NCI-H524 (cell line): ENCODE results near the gene CLPTM1L.

Experiments
- DNase-seq, 2 experiments: peaks; one replicate each; lab custom pipeline; 2025; lab: John Stamatoyannopoulos, UW

CLPTM1L gene, protein sequence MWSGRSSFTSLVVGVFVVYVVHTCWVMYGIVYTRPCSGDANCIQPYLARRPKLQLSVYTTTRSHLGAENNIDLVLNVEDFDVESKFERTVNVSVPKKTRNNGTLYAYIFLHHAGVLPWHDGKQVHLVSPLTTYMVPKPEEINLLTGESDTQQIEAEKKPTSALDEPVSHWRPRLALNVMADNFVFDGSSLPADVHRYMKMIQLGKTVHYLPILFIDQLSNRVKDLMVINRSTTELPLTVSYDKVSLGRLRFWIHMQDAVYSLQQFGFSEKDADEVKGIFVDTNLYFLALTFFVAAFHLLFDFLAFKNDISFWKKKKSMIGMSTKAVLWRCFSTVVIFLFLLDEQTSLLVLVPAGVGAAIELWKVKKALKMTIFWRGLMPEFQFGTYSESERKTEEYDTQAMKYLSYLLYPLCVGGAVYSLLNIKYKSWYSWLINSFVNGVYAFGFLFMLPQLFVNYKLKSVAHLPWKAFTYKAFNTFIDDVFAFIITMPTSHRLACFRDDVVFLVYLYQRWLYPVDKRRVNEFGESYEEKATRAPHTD

DNA sequence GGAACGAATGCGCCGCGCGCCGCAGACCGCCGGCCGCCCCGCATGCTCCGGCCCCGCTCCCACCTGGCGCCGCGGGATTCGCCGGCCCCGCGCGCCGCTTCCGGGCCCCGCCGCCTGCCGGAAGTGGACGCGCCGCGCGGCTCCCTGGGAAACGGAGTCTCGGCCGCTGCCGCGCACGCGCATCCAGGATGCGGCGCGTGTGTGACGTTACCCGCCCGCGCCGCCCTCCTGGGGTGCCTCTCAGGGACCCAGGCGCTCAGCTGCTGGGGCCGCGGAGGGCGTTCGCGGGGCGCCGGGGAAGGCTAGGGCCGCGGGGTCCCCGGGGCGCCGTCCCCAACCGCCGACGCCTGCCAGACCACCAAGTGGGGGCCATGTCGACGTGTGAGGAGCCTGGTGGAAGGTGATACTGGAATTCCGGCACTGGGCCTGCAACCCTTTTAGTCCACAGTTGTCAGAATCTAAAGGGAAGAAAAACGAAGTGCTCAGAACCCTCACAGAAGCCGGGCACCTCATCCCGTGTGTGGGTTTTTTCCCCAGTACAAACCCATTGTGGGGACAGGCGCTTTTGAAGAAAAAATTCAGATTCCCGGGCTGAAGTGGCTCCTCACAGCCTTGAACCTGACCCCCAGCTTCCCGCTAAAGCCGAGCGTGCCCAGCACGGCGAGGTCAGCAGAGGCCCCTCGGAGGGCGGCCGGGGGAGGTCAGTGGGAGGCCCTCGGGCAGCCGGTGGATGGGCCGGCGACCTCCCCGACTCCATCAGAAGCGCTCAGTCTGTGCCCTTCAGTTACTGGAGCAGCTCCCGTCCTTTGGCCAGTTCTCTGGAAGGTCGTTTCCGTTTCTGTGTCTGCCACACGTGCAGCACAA is at the start of gene CLPTM1L:
CLPTM1L (minus strand) TSS at position 125 of the 864 bp plus-strand sequence. CDS start 258 bp downstream, outside the sequence.
- DNase-seq: peak; percentile 76 to 91

DNA sequence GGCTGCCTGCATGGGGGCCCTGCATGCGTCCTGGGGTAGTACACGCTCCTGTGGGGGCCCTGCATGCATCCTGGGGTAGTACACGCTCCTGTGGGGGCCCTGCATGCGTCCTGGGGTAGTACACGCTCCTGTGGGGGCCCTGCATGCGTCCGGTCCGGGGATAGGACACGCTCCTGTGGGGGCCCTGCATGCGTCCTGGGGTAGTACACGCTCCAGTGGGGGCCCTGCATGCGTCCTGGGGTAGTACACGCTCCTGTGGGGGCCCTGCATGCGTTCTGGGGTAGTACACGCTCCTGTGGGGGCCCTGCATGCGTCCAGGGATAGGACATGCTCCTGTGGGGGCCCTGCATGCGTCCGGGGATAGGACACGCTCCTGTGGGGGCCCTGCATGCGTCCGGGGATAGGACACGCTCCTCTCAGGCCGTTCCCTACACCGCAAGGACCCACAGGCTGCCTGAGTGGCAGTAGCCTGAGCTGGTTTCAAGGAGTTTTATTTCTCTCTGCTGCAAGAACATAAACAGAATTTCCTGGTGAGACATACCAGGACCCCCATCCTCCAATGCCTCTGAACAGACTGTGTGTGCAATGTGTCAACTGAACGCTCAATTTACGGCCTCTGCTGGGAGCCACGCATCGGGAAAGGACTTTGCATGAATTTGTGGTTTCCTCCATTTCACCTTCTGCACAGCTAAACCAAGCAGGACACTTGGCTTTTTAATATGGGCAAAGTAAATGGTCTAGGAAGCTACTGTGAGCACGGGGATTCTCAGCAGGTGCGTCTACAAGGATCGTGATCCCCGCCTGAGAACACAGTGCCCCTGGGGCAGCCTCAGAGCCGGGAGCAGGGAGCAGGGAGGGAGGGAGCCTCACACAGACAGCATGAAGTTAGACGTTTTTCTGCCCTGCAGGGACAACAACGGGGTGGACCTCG is 48.9 kb upstream of the CLPTM1L start:
- DNase-seq: no peak

DNA sequence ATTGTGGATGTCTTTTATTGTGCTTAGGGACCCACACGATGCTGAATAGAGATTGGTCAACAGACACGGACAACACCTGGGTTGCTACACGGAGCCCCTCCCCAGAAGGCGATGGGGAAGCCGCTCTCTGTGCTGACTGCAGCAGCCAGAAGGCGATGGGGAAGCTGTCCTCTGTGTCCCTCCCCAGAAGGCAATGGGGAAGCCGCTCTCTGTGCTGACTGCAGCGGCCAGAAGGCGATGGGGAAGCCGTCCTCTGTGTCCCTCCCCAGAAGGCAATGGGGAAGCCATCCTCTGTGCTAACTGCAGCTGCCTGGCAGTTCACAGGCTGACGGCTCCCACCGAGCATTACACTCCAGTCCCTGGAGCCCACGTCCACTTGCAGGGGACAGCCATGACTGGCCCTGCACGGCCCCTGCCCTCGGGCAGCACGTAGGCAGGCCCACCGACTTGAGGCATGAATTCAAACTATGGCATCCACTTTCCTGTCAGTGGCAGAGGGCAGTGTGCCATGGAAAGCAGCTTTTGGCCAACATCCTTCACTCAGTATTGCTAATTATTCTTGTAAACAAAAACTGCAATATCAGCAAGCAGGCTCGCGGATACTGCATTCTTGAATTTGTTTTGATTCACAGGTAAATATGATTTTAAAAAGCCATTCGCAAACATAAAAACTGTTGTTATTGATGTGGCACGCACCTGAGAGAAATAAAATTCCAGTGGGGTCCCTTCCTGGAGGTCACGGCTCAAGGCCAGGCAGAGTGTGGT is 48.1 kb upstream of the CLPTM1L start:
- DNase-seq: no peak

DNA sequence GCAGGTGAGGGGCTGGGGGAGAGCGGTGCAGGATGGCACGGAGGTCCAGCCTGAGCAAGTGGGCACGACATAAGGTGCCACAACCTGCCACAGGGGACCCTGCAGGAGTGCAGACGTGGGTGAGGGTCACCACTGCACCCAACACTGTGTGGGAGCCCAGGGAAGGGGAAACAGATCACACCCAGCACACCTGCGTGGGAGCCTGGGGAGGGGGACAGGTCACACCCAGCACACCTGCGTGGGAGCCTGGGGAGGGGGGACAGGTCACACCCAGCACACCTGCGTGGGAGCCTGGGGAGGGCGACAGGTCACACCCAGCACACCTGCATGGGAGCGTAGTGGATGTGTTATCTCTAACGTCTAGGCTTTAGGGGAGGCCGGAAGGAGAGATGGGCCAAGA is 47.4 kb upstream of the CLPTM1L start:
- no peak for DNase-seq

DNA sequence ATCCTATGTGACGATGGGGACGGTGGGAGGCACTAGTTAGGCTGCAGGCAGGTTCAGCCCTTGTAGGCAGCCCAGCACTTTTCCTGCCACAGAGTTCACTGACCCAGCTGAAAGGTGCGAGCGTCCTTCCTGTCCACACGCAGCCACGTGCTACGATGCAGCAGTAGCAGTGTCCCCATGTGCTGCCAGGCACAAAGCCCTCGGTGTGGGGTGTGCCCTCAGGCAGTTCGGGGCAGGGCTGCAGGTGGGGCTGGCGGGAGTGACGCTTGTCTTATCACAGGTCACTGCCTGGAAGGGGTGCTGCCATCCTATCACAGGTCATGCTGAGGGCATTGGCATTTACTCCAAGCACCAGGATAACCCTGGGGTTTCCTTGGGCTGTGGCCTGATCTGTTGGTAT is 46.8 kb upstream of the CLPTM1L start:
- DNase-seq: no peak

DNA sequence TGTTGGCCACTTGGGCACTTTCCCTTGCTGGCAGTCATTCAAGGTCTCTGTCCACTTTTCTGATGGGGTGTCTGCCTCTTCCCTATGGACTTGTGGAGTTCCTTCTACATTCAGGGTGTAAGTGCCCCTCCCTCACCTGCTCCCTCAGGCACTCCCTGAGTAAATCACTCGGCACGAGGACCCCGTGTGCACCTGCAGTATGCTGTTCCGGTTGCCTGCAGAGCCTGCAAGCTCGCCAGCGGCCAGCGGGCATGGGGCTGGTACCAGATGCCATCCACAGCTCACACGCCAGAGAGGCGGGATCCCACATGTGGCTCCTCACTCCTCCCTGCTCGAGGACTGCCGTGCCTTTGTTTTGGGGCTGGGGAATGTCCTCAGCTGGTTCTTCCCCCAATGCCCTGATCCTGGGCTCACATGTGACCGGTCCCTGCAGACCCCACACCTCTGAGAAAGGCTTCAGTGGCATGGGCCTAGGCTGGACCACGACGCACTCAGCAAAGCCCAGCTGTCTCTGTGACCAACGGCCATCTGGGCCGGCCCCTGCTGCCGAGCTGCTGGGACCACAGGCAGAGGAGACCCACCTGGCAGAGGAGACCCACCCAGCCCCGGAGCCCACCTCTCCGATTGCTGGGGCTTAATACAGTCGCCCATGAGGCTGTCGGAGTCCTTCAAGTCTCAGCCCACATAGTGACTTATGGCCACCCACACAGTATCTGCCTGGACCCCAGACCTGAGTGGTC is 46.1 kb upstream of the CLPTM1L start:
- no peak for DNase-seq

DNA sequence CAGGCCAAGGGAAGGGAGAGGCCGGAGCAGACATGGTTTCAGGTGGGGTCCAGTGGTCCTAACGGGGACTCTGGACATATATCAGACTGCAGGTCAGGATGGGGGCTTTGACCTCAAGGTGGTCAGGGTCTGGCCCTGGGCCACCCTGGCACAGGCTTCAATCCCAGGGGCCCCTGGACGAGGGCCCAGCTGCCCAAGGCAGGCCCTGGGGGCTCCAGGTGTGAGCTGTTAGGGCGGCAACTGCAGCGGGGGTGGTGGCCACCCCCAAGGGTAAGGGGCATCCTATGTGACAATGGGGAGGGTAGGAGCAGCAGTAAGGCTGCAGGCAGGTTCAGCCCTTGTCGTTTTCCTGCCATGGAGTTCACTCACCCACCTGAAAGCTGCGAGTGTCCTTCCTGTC is 45.4 kb upstream of the CLPTM1L start:
- no peak for DNase-seq

DNA sequence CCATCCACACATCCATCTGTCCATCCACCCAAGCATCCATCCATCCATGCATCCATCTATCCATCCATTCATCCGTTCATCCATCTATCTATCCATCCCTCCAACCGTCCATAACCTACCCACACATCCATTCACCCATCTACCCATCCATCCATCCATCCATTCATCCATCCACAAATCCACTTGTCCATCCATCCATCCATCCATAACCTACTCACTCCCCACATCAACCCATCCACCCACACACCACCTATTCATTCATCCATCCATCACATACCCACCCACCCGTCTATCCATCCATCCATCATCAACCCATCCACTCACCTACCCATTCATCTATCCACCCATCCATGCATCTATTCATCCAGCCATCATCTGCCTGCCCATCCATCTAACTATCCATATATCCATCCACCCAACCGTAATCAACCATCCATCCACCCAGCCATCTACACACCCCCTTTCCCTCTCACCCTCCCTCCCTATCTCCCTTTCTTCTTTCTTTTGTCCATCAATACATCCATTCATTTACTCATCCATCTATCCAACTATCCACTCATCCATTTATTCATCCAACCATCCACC is 43.6 kb upstream of the CLPTM1L start:
- no peak for DNase-seq

DNA sequence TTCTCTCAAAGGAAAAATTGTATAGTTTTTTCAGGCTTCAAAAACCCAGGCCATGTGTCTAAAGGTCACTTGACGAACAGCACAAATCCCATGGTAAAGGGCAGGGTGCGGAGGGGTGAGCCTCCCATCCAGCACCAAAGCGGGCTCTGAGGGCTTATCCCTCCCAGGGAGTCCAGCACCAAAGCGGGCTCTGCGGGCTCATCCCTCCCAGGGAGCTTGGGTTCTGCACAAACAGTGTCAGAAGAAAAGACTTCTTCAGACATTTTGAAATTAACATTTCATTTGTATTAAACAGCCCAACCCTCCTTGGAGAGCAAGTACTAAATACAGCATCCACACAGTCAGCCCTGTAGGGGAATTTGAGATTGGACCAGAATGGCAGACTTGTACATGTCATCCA is 43.0 kb upstream of the CLPTM1L start:
- no peak for DNase-seq

DNA sequence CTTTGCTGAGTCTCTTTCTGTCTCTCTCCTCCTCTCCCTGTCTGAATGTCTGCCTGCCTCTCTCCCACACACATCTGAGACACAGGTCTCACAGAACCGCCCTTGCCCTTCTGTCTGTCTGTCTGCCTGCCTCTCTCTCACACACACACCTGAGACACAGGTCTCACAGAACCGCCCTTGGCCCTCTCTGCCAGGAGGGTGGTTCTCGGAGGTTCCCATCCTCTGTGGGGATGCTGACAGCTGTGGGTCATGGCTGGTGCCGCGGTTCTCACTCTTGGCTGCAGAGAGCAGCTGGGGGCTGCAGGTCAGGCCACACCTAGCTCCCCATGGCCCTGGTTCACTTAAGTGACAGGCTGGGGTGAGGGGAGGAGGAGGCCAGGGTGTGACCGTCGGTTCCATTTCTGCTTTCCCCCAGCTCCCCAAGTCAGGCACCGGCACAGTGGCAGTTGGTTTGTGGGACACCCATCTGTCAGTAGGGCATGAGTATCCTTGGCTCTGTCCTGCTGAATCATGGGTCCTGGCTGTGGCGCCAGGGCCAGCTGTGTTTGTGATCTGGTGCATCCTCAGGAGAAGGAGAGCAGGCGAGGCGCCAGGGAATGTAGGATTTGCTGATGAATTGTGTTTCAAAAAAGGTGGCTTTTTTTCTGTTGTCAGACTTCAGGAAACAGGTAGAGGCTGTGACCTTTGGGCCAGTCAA is 42.3 kb upstream of the CLPTM1L start:
- peak; percentile 83 to 84 for DNase-seq

DNA sequence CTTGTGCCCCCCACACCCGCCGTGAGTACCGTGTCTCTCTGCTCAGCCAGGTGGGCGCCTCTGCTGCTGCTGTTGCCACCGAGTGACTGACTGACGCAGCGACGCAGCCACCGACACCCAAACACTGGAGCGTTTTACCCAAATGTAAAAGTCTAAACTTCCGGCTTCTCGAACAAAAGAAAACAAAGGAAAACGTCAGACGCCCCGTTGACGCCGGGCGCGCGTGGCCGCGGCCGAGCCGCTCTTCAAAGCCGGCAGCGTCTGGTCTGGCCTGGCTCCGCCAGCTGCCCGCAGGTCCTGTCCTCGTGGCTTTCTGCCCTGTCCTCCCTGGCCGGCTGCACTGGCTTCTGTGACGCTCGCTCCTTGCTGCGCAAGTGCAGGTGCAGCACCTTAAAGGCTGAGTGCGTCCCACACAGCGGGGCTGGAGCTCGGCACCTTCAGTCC is 41.4 kb upstream of the CLPTM1L start:
- peak in 1 of 2 experiments; percentile 55 for DNase-seq

DNA sequence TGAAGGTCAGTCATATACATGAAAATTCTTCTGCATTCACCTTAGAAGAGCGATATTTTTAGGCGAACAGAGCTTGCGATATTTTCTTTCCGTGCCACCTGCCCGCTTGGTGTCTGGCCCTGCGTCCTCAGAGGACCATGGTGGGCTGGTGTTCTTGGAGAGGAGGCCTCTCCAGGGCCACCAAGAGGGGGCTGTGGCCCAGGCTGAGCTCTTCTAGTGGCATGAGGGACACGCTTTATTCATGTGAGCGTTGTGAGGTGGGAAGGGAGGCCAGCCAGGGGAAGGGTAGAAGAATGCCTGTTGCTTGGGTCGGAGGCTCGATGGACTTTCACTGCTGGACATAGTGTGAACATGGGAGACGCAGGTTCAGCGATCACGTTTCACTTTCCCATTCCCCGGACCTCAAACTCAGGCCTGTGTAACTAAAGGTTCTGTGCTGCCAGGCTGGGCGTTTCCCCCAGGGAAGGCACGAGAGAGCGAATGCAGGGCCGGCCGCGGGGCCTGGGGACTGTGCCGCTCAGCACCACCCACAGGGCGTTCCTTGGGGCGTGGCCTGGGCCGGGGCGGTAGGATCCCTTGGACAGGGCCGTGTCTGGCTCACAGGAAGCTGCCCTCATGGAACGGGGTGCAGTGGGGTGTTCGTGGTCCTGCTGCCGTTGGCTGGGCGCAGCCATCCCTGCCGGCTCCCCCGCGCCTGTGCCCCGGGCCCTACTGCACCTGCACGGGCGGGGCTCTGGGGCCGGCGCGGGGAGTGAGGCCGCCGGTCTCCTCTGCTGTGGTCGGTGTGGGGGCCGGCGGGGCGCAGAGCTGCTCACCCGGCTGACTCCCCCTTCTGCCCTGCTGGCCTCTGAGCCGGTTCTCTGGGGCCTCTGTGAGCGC is 40.7 kb upstream of the CLPTM1L start:
- peak; percentile 48 to 81 for DNase-seq

DNA sequence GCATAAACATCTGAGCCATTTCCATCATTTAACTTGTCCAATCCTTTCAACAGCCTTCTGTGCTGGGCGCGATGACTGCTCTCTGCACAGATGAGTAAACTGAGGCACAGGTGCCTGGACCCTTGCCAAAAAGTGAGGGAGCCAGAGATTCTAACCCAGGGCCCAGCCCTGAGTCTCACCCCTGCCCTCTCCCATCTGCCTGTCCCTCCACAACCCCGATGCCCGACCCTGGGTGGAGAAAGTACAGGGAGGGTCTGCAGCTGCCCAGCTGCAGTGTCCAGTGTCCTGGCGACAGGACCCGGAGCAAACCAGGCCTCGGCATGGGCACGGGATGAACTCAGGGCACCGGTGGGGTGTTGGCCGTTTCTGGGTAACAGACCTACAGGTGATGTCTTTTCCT is 39.6 kb upstream of the CLPTM1L start:
- no peak for DNase-seq

DNA sequence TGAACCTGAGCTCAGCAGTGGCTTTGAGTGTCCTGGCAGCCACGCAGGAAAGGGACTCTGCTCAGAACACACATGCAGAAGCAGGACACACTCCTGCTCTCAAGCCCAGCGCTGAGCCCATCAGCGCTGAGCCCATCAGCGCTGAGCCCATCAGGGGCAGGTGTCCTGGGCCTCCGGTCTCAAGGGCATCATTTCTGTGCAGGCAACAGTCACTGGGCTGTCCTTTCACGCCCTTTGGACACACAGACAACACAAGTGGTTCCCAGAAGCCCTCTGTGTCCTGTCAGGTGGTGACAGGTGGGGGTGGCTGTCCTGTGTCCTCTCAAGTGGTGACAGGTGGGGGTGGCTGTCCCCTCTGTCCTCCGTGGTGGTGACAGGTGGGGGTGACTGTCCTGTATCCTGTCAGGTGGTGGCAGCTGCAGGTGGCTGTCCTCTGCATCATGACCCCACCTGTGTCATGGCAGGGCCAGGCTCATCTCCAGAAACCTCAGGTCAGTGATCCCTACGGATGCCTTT is 39.0 kb upstream of the CLPTM1L start:
- no peak for DNase-seq

DNA sequence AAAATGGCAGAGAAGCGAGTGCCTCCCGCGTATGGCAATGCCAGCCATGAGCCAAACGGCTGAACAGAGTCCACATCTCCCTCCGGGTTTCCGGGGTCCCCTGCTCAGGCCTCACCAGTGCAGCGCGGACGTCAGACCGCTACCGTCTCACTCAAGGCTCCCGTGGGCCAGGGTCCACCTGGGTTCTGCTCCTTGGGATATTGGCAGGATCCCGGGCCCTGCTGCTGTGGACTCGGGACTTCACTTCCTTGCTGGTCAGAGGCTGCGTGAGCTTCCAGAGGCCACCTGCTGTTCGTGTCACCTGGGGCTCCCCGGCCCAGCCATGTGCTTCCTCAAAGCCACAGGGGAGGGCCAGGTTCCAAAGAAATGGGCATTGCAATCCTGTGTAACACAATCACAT is 38.4 kb upstream of the CLPTM1L start:
- no peak for DNase-seq

DNA sequence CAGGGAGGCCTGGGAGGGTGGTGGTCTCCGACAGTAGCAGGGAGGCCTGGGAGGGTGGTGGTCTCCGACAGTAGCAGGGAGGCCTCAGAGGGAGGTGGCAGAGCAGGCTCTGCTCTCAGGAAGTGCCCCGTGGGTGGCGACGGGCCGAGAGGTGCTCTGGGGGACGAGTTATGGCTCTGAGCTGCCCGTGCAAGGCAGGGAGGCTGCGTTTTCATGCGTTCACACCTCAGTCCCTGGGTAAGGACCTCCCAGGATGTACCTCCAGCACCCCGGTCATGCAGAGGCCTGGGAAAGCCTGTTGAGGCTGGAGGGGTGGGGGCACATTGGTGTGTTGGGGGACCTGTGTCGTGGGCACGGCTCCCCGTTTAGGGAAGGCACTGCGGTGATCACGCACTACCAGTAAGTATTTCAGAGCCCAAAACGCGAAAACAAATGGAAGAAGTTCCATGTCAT is 37.4 kb upstream of the CLPTM1L start:
- DNase-seq: no peak

DNA sequence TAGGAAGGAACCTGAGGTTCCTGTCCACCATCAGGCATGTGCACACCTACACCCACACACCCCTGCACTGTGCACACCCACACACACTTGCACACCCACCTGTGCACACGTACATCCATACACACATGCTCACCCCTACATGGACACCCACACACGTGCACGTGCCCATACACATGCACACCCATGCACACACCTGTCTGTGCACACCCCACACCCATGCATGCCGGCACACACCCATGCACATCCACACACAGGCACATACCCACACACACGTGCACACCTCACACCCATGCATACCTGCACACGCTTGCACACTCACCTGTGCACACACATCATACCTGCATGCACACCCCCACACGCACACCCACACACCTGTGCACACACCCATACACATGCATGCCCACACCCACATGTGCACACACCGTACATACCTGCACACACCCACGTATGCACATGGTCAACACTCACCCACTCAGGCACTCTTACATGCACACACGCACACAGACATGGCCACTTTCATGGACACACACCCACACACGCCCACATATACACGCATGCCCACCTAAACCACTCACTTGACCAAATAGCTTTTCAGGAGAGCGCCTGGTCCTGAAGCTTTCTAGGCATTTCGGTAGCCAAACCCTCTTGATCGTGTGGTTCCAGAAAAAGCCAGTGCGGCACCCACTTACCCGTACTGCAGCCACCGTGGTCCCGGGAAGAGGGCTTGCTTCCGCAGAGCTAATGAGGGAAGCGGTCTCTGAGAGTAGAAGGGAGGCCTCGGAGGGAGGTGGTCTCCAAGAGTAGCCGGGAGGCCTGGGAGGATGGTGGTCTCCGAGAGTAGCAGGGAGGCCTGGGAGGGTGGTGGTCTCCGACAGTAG is 36.7 kb upstream of the CLPTM1L start:
- no peak for DNase-seq
